ENCODE data around the gene RALGDS. TPM values are rescaled to one million over a fixed set of nuclear protein-coding genes. Genes with fewer than 3 reads are reported as not detected.

The RALGDS gene
- total RNA-seq, 1 experiment from 2014 or later, result 24.8 TPM

DNA sequence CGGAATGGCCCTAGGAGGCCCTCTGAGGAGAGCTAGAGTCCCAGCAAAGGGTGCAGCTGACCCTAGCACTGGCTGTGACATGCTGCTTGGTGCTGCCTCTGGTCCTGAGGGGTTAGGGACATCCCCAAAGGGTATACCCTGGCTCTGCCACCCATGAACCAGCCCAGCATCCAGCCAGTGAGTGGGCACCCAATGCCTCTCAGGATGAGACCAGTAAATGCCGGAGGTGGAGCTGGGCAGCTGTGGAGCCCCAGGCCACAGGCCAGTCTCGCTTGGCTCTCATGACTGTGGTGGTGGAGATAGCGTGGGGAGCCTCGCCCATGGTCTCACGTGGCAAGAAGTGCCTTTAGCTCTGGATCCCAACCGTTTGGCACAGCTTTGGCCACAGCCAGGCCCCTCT is 63.0 kb downstream of the RALGDS start:
- Histone ChIP-seq H3K79me2 (ENCODE audit: low read depth) (no peaks in the 10 kb centered on the region), H3K9me3 (ENCODE audit: insufficient read depth, low read depth) (no peaks in the 10 kb centered on the region), H3K36me3 (ENCODE audit: low read depth) (no peaks in the 10 kb centered on the region), H3K4me3 (no peak overlapping the region), H3K9me2 (ENCODE audit: insufficient read depth) (no peaks in the 10 kb centered on the region), H3K4me2 (no peak overlapping the region), H3K27ac (no peak overlapping the region), H3F3A (ENCODE audit: insufficient read depth, low read depth) (no peaks in the 10 kb centered on the region; the same call in 1 of the 2 replicates), H4K20me1 (ENCODE audit: insufficient read depth) (no peaks in the 10 kb centered on the region), H3K27me3 (ENCODE audit: insufficient read depth, low read depth) (no peaks in the 10 kb centered on the region), H2AFZ (no peak overlapping the region), H3K4me1 (replicated peaks; ENCODE audit: insufficient read depth) (no peaks in the 10 kb centered on the region)
- intact Hi-C loops (cut with micrococcal nuclease; ENCODE audit: unreplicated experiment), result no loop called here
- no TSS peak for BruUV-seq (replicated peaks)
- POLR2A ChIA-PET (ENCODE audit: unreplicated experiment), result no interaction called here
- no peak for TF ChIP-seq EZH2 (IDR thresholded peaks at IDR 0.05; ENCODE audit: low read depth)
- TF ChIP-seq, protein P1, sequence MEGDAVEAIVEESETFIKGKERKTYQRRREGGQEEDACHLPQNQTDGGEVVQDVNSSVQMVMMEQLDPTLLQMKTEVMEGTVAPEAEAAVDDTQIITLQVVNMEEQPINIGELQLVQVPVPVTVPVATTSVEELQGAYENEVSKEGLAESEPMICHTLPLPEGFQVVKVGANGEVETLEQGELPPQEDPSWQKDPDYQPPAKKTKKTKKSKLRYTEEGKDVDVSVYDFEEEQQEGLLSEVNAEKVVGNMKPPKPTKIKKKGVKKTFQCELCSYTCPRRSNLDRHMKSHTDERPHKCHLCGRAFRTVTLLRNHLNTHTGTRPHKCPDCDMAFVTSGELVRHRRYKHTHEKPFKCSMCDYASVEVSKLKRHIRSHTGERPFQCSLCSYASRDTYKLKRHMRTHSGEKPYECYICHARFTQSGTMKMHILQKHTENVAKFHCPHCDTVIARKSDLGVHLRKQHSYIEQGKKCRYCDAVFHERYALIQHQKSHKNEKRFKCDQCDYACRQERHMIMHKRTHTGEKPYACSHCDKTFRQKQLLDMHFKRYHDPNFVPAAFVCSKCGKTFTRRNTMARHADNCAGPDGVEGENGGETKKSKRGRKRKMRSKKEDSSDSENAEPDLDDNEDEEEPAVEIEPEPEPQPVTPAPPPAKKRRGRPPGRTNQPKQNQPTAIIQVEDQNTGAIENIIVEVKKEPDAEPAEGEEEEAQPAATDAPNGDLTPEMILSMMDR (conservative IDR thresholded peaks at IDR 0.05), result no peak
- CTCF ChIA-PET, result no interaction called here
- no peak for DNase-seq

DNA sequence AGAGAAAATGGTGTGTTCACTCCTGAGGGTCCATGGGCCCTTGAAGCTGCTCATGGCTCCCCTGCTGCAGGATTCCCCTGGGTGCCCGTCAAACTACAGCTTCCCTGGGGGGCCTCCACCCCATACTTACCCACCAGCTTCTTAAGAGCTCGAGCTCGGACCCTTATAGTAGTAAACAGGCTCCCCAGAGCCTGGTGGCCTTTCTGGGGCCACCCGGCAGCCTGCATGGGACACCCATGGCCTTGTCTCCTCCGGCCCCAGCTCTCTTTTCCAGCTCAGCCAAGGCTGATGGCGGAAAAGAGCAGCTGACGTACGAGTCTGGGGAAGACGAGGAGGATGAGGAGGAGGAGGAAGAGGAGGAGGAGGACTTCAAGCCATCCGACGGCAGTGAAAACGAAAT is 63.5 kb downstream of the RALGDS start:
- intact Hi-C loops (cut with micrococcal nuclease; ENCODE audit: unreplicated experiment), result no loop called here
- Histone ChIP-seq H3F3A (ENCODE audit: insufficient read depth, low read depth) (no peaks in the 10 kb centered on the region; the same call in 1 of the 2 replicates), H2AFZ (no peak overlapping the region), H3K27me3 (ENCODE audit: insufficient read depth, low read depth) (no peaks in the 10 kb centered on the region), H3K9me3 (ENCODE audit: insufficient read depth, low read depth) (no peaks in the 10 kb centered on the region), H3K4me2 (no peak overlapping the region), H3K9me2 (ENCODE audit: insufficient read depth) (no peaks in the 10 kb centered on the region), H4K20me1 (ENCODE audit: insufficient read depth) (no peaks in the 10 kb centered on the region), H3K4me1 (replicated peaks; ENCODE audit: insufficient read depth) (no peaks in the 10 kb centered on the region), H3K4me3 (no peak overlapping the region), H3K36me3 (ENCODE audit: low read depth) (no peaks in the 10 kb centered on the region), H3K79me2 (ENCODE audit: low read depth) (no peaks in the 10 kb centered on the region), H3K27ac (no peak overlapping the region)
- CTCF ChIA-PET, result no interaction called here
- TF ChIP-seq, protein P1 (conservative IDR thresholded peaks at IDR 0.05), result no peak
- TF ChIP-seq EZH2 (IDR thresholded peaks at IDR 0.05; ENCODE audit: low read depth), result no peak
- POLR2A ChIA-PET (ENCODE audit: unreplicated experiment), result no interaction called here
- BruUV-seq (replicated peaks), result no TSS peak
- DNase-seq, result no peak

- H2AFZ ChIP-seq, result no peak overlapping the region
- no peaks in the 10 kb centered on the region for H3K4me1 ChIP-seq (replicated peaks; ENCODE audit: insufficient read depth)
- H4K20me1 ChIP-seq (ENCODE audit: insufficient read depth), result no peaks in the 10 kb centered on the region
- H3K9me2 ChIP-seq (ENCODE audit: insufficient read depth), result no peaks in the 10 kb centered on the region
- no peak for DNase-seq
- no TSS peak for BruUV-seq (replicated peaks)
- no peaks in the 10 kb centered on the region for H3K27me3 ChIP-seq (ENCODE audit: insufficient read depth, low read depth)
- TF ChIP-seq, protein P1 (conservative IDR thresholded peaks at IDR 0.05), result no peak
- no peak for TF ChIP-seq EZH2 (IDR thresholded peaks at IDR 0.05; ENCODE audit: low read depth)
- POLR2A ChIA-PET (ENCODE audit: unreplicated experiment), result no interaction called here
- no peak overlapping the region for H3K4me2 ChIP-seq
- intact Hi-C loops (cut with micrococcal nuclease; ENCODE audit: unreplicated experiment), result no loop called here
- H3K36me3 ChIP-seq (ENCODE audit: low read depth), result no peaks in the 10 kb centered on the region
- CTCF ChIA-PET, result no interaction called here
- H3K27ac ChIP-seq, result no peak overlapping the region
- no peak overlapping the region for H3K4me3 ChIP-seq
- H3F3A ChIP-seq (ENCODE audit: insufficient read depth, low read depth), result no peaks in the 10 kb centered on the region; the same call in 1 of the 2 replicates
- no peaks in the 10 kb centered on the region for H3K79me2 ChIP-seq (ENCODE audit: low read depth)
- no peaks in the 10 kb centered on the region for H3K9me3 ChIP-seq (ENCODE audit: insufficient read depth, low read depth)
Observed at GRCh38 chr9:133057006-133057405, 64.0 kb downstream of the RALGDS start.

Data from PC-9 (cell line).